ENCODE data around the gene SORCS1. TPM values are rescaled to one million over a fixed set of nuclear protein-coding genes. Genes with fewer than 3 reads are reported as not detected.

SORCS1 gene
- total RNA-seq, 2 experiments from 2014 or later, result not detected

DNA sequence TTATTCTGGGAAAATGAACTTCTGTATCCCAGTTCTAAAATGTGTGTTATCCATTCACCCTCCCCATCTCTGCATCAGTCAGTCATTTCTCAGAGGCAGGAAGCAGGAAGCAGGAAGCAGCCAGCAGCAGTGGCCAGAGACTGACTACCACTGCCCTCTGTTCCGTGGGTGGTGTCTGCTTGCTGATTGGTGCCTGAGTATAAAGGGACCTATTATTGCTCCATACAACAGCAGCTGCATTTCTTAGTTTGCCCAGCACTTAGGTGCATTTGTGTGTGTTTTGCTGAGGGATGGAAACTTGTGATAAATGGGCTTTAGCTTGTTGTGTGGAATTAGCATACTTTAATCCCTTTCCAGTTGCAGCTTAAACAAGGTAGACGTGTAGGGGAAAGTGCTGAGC, 582.2 kb downstream of the SORCS1 start:
- Histone ChIP-seq H3K27ac (ENCODE audit: low read depth in 1 of 2, low read length in 2 of 2) (no peak overlapping the region), H3K4me1 (ENCODE audit: insufficient read depth, low read length) (no peaks in the 10 kb centered on the region), H3K36me3 (ENCODE audit: insufficient read depth, low read length) (no peaks in the 10 kb centered on the region), H3K27me3 (ENCODE audit: control insufficient read depth in 1 of 2, insufficient read depth in 2 of 2, low read length in 2 of 2) (no peaks in the 10 kb centered on the region), H3K4me3 (ENCODE audit: low read length) (no peak overlapping the region), H3K9me3 (ENCODE audit: control insufficient read depth in 1 of 2, insufficient read depth in 1 of 2, low read length in 2 of 2) (no peaks in the 10 kb centered on the region)
- ATAC-seq (ENCODE audit: poor library complexity) (no peak), DNase-seq (no peak)
- ChIA-PET CTCF (no interaction called here), POLR2A (no interaction called here)
- H3K4me1 Mint-ChIP-seq (ENCODE audit: low read depth), result no peaks in the 10 kb centered on the region
- no peaks in the 10 kb centered on the region for H3K27me3 Mint-ChIP-seq
- intact Hi-C loops (cut with DNase I, micrococcal nuclease), result no loop called here
- no peaks in the 10 kb centered on the region for H3K36me3 Mint-ChIP-seq (ENCODE audit: low read depth)
- TF ChIP-seq CTCF (IDR thresholded peaks at IDR 0.05), result no peak
- no peaks in the 10 kb centered on the region for H3K9me3 Mint-ChIP-seq
- no peak overlapping the region for H3K27ac Mint-ChIP-seq
- H3K4me3 Mint-ChIP-seq, result no peak overlapping the region

- TF ChIP-seq CTCF (IDR thresholded peaks at IDR 0.05), result no peak
- intact Hi-C loops (cut with DNase I, micrococcal nuclease), result no loop called here
- Mint-ChIP-seq H3K9me3 (no peaks in the 10 kb centered on the region), H3K4me3 (no peak overlapping the region), H3K27me3 (no peaks in the 10 kb centered on the region), H3K4me1 (ENCODE audit: low read depth) (no peaks in the 10 kb centered on the region), H3K36me3 (ENCODE audit: low read depth) (no peaks in the 10 kb centered on the region), H3K27ac (no peak overlapping the region)
- H3K4me3 ChIP-seq (ENCODE audit: low read length), result no peak overlapping the region
- ChIA-PET POLR2A (no interaction called here), CTCF (no interaction called here)
- H3K4me1 ChIP-seq (ENCODE audit: insufficient read depth, low read length), result no peaks in the 10 kb centered on the region
- ATAC-seq (ENCODE audit: poor library complexity), result no peak
- DNase-seq, result no peak
- H3K27ac ChIP-seq (ENCODE audit: low read depth in 1 of 2, low read length in 2 of 2), result no peak overlapping the region
- no peaks in the 10 kb centered on the region for H3K36me3 ChIP-seq (ENCODE audit: insufficient read depth, low read length)
- H3K9me3 ChIP-seq (ENCODE audit: control insufficient read depth in 1 of 2, insufficient read depth in 1 of 2, low read length in 2 of 2), result peaks cover 0 to 4% of the 10 kb centered on the region in 2 experiments
- no peaks in the 10 kb centered on the region for H3K27me3 ChIP-seq (ENCODE audit: control insufficient read depth in 1 of 2, insufficient read depth in 2 of 2, low read length in 2 of 2)
Measured at GRCh38 chr10:106577756-106578155, 586.8 kb downstream of the SORCS1 start.

- intact Hi-C loops (cut with DNase I, micrococcal nuclease), result no loop called here
- no peak overlapping the region for H3K4me3 ChIP-seq (ENCODE audit: low read length)
- Mint-ChIP-seq H3K4me3 (no peak overlapping the region), H3K9me3 (no peaks in the 10 kb centered on the region), H3K27me3 (no peaks in the 10 kb centered on the region), H3K27ac (no peak overlapping the region), H3K4me1 (ENCODE audit: low read depth) (no peaks in the 10 kb centered on the region), H3K36me3 (ENCODE audit: low read depth) (no peaks in the 10 kb centered on the region)
- no peaks in the 10 kb centered on the region for H3K4me1 ChIP-seq (ENCODE audit: insufficient read depth, low read length)
- H3K27ac ChIP-seq (ENCODE audit: low read depth in 1 of 2, low read length in 2 of 2), result no peak overlapping the region
- ChIA-PET CTCF (no interaction called here), POLR2A (no interaction called here)
- no peaks in the 10 kb centered on the region for H3K36me3 ChIP-seq (ENCODE audit: insufficient read depth, low read length)
- peaks cover 0 to 4% of the 10 kb centered on the region in 2 experiments for H3K9me3 ChIP-seq (ENCODE audit: control insufficient read depth in 1 of 2, insufficient read depth in 1 of 2, low read length in 2 of 2)
- DNase-seq (no peak), ATAC-seq (ENCODE audit: poor library complexity) (no peak)
- TF ChIP-seq CTCF (IDR thresholded peaks at IDR 0.05), result no peak
- H3K27me3 ChIP-seq (ENCODE audit: control insufficient read depth in 1 of 2, insufficient read depth in 2 of 2, low read length in 2 of 2), result no peaks in the 10 kb centered on the region
Measured at GRCh38 chr10:106577266-106577665, 587.2 kb downstream of the SORCS1 start.

Data from CD4-positive, alpha-beta T cell (primary cell).